Breast epithelium (tissue), 4 donors: Measurements from ENCODE around the gene RIOK1. TPM values are rescaled to one million over a fixed set of nuclear protein-coding genes. Genes with fewer than 3 reads are reported as not detected.

Experiments used
- DNase-seq, 2 donors: peaks; one replicate each; pipeline ENCODE4 v3.0.0-alpha.2; 2019; ENCODE audit warnings: low spot score in 2 of 2
- H3K27ac ChIP-seq, 2 donors: fragments of 200-600 bp; sonication (generic) in 1 of 2; one replicate each; pipeline ENCODE4 v1.5.1; 2016 to 2019; ENCODE audit warnings: mild to moderate bottlenecking in 1 of 2
- H3K27me3 ChIP-seq, 2 donors: fragments of 200-600 bp; sonication (generic) in 1 of 2; one replicate each; pipeline versions ENCODE4 v1.5.1 to v1.6.0; 2017 to 2019; ENCODE audit warnings: control low read depth in 1 of 2, mild to moderate bottlenecking in 1 of 2
- H3K36me3 ChIP-seq: fragments of 200-600 bp; one replicate; pipeline ENCODE4 v1.5.1; 2019
- H3K4me1 ChIP-seq, 2 donors: fragments of 200-600 bp; sonication (generic); one replicate each; pipeline ENCODE4 v1.5.1; 2016 to 2019; ENCODE audit warnings: control low read depth in 1 of 2
- H3K4me3 ChIP-seq, 3 donors: fragments of 200-600 bp; sonication (generic); 1 replicate in 2 of 3; 2 replicates in 1 of 3; pipeline ENCODE4 v1.5.1; 2016 to 2019; ENCODE audit warnings: mild to moderate bottlenecking in 3 of 3, moderate library complexity in 2 of 3
- H3K9me3 ChIP-seq, 2 donors: fragments of 200-600 bp; sonication (generic) in 1 of 2; one replicate each; pipeline ENCODE4 v1.5.1; 2016 to 2019; ENCODE audit warnings: control low read depth in 1 of 2
- POLR2A ChIP-seq: fragments of 450-650 bp; IDR thresholded peaks from one replicate; pipeline ENCODE4 v1.6.1; 2016; ENCODE audit warnings: antibody characterized with exemption, mild to moderate bottlenecking, moderate library complexity
- POLR2AphosphoS5 ChIP-seq, 3 donors: sonication (generic); formaldehyde crosslinking; IDR thresholded peaks; one replicate each; pipeline ENCODE4 v1.6.1; 2017; ENCODE audit warnings: antibody characterized with exemption in 3 of 3
- intact Hi-C: fragments of 100-400 bp; cut with DNase I; formaldehyde crosslinking; loops from one replicate; pipeline ENCODE4 v1.15.1; 2023; ENCODE audit warnings: low total_unique reads
- total RNA-seq, 3 donors: library from RNA; depleted of rRNA; stranded (reverse); fragments of >200 nt; gene quantifications; one replicate each; pipeline ENCODE4 v1.1.0, GENCODE V29; 2016
- TF ChIP-seq, protein P1 (sequence below), 3 donors: fragments of 450-650 bp; IDR thresholded peaks; one replicate each; pipeline ENCODE4 v1.5.1; 2016 to 2017; ENCODE audit warnings: antibody characterized with exemption in 3 of 3, mild to moderate bottlenecking in 3 of 3, moderate library complexity in 3 of 3

RIOK1 gene
- total RNA-seq, 3 donors from 2014 or later: 15.8 to 38.6 (median 26.9) TPM

DNA sequence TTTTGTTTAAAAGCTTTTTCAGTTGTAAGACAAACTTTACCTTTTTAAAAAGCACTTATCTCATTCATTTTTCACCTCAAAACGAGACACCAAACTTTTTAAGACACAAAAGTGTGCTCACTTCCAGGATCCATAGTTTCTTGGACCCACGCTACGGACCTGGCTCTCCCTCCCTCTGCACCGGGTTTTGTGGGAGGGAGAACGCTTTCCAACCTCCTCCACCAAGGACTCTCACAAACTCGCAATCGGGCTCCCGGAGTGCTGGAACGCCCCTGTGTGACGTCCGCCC lies 502 bp upstream of the RIOK1 start:
- TF ChIP-seq POLR2AphosphoS5 (IDR thresholded peaks at IDR 0.05) (no peak), POLR2A (no peak)
- TF ChIP-seq, protein P1, sequence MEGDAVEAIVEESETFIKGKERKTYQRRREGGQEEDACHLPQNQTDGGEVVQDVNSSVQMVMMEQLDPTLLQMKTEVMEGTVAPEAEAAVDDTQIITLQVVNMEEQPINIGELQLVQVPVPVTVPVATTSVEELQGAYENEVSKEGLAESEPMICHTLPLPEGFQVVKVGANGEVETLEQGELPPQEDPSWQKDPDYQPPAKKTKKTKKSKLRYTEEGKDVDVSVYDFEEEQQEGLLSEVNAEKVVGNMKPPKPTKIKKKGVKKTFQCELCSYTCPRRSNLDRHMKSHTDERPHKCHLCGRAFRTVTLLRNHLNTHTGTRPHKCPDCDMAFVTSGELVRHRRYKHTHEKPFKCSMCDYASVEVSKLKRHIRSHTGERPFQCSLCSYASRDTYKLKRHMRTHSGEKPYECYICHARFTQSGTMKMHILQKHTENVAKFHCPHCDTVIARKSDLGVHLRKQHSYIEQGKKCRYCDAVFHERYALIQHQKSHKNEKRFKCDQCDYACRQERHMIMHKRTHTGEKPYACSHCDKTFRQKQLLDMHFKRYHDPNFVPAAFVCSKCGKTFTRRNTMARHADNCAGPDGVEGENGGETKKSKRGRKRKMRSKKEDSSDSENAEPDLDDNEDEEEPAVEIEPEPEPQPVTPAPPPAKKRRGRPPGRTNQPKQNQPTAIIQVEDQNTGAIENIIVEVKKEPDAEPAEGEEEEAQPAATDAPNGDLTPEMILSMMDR (IDR thresholded peaks at IDR 0.05): no peak
- intact Hi-C loops: no loop called here
- no peaks in the 10 kb centered on the region for H3K9me3 ChIP-seq
- DNase-seq: peak in 1 of 2 donors; percentile 67
- H3K4me1 ChIP-seq: peaks cover 0 to 13% of the 10 kb centered on the region in 2 donors
- H3K4me3 ChIP-seq: peak overlapping the region; percentile 69 to 95 (median 73)
- H3K27me3 ChIP-seq: no peaks in the 10 kb centered on the region
- no peaks in the 10 kb centered on the region for H3K36me3 ChIP-seq
- peak overlapping the region; percentile 91 to 94 for H3K27ac ChIP-seq

- intact Hi-C loops: no loop called here
- Histone ChIP-seq H3K27ac (peak overlapping the region; percentile 91 to 94), H3K36me3 (no peaks in the 10 kb centered on the region), H3K4me3 (peak overlapping the region; percentile 69 to 95 (median 73)), H3K9me3 (no peaks in the 10 kb centered on the region), H3K27me3 (no peaks in the 10 kb centered on the region), H3K4me1 (peaks cover 0 to 13% of the 10 kb centered on the region in 2 donors)
- no peak for DNase-seq
- TF ChIP-seq POLR2A (no peak), POLR2AphosphoS5 (IDR thresholded peaks at IDR 0.05) (no peak)
- TF ChIP-seq, protein P1 (IDR thresholded peaks at IDR 0.05): no peak
These were observed 744 bp downstream of the RIOK1 start for GRCh38 chr6:7390226-7390878.

DNA sequence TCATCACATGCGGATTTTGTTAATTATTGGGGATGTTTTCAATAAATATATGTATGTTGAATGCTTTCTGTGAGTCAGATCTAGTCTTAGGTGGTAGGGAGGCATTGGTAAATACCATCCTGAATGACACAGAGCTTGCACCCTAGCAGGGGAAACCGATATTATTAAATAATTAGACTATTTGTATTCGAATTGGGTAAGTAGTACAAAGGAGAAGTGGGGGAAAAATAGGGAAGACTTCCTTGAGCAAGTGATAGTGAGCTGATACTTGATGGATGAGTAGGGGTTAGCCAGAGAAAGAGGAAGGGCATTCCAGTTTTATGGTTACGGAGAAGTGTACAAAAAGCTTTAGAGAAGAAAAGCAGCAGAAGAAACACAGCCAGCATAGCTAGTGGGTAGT lies 1.5 kb downstream of the RIOK1 start:
- no peaks in the 10 kb centered on the region for H3K27me3 ChIP-seq
- H3K27ac ChIP-seq: no peak overlapping the region
- no peak for DNase-seq
- peaks cover 0 to 13% of the 10 kb centered on the region in 2 donors for H3K4me1 ChIP-seq
- TF ChIP-seq, protein P1 (IDR thresholded peaks at IDR 0.05): no peak
- TF ChIP-seq POLR2AphosphoS5 (IDR thresholded peaks at IDR 0.05): no peak
- no peak for TF ChIP-seq POLR2A
- H3K4me3 ChIP-seq: peak overlapping the region in 1 of 3 donors; percentile 95
- H3K36me3 ChIP-seq: no peaks in the 10 kb centered on the region
- H3K9me3 ChIP-seq: no peaks in the 10 kb centered on the region
- intact Hi-C loops: no loop called here

DNA sequence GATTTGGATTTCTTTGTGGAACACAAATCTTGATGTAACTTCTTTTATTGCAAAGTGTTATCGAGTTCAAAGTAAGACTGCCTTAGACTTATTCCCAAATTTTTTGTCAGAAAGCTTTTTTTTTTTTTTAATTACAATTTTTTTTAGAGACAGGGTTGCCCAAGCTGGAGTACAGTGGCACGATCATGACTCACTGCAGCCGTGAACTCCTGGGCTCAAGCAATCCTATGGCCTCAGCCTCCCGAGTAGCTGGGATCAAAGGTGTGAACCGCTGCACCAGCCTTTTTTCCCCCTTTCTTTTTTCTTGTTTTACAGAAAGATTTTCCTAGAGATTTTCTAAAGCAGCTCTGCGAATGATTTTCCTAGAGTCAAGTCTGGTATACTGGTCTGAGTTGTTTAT lies 2.8 kb downstream of the RIOK1 start:
- TF ChIP-seq POLR2A (no peak), POLR2AphosphoS5 (IDR thresholded peaks at IDR 0.05) (no peak)
- TF ChIP-seq, protein P1 (IDR thresholded peaks at IDR 0.05): no peak
- H3K9me3 ChIP-seq: no peaks in the 10 kb centered on the region
- no peak overlapping the region for H3K4me3 ChIP-seq
- no peaks in the 10 kb centered on the region for H3K36me3 ChIP-seq
- H3K4me1 ChIP-seq: peaks cover 0 to 13% of the 10 kb centered on the region in 2 donors
- H3K27me3 ChIP-seq: no peaks in the 10 kb centered on the region
- DNase-seq: no peak
- intact Hi-C loops: no loop called here
- no peak overlapping the region for H3K27ac ChIP-seq

DNA sequence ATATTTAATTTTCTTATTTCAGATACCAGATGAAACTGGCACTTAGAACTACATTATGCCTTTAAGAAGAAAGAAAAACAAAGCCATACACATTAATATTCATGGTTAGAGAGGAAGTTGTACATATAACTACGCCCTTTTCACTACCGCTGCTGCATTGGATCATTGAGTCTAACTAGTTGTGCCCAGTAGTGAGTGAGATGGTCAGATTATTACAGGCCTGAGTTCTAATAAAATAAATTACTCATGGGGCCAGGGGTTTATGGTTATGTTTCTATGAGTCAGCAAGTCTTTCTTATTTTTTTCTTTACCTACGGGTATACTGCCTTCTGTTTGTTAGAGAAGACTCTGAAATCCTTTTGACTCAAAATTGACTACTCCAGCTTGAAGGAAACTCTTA lies 11.5 kb downstream of the RIOK1 start:
- Histone ChIP-seq H3K9me3 (no peaks in the 10 kb centered on the region), H3K27me3 (no peaks in the 10 kb centered on the region), H3K4me3 (no peak overlapping the region), H3K36me3 (peaks cover 8% of the 10 kb centered on the region), H3K4me1 (no peaks in the 10 kb centered on the region), H3K27ac (no peak overlapping the region)
- intact Hi-C loops: no loop called here
- TF ChIP-seq POLR2A (no peak), POLR2AphosphoS5 (IDR thresholded peaks at IDR 0.05) (no peak)
- TF ChIP-seq, protein P1 (IDR thresholded peaks at IDR 0.05): no peak
- no peak for DNase-seq
